Smooth muscle cell (in vitro differentiated cells): Measurements from ENCODE around the gene ZYX. TPM values are rescaled to one million over a fixed set of nuclear protein-coding genes. Genes with fewer than 3 reads are reported as not detected.
A peak's percentile ranks its signal among the peaks of the same experiment; 100 is the strongest.

Experiments
- DNase-seq: peaks from one replicate; lab custom pipeline; 2025; ENCODE audit not compliant: unreplicated experiment; lab: John Stamatoyannopoulos, UW
- H2AFZ ChIP-seq: fragments of 200-600 bp; sonication (generic); 2 replicates; pipeline ENCODE4 v1.6.0; 2016; ENCODE audit warnings: antibody characterized with exemption, low read depth, mild to moderate bottlenecking
- H3F3A ChIP-seq: fragments of 200-600 bp; sonication (generic); 2 replicates; pipeline ENCODE4 v1.6.0; 2017; ENCODE audit warnings: antibody characterized with exemption, low read depth
- H3K27ac ChIP-seq: fragments of 200-600 bp; sonication (generic); 2 replicates; pipeline ENCODE4 v1.5.1; 2016; ENCODE audit warnings: low read depth, mild to moderate bottlenecking
- H3K27me3 ChIP-seq: fragments of 200-600 bp; sonication (generic); 2 replicates; pipeline ENCODE4 v1.6.1; 2016; ENCODE audit warnings: low read depth, mild to moderate bottlenecking
- H3K36me3 ChIP-seq: fragments of 200-600 bp; sonication (generic); 2 replicates; pipeline ENCODE4 v1.5.1; 2016; ENCODE audit warnings: low read depth
- H3K4me1 ChIP-seq: fragments of 200-600 bp; sonication (generic); 2 replicates; pipeline ENCODE4 v1.5.1; 2016; ENCODE audit warnings: low read depth
- H3K4me2 ChIP-seq: fragments of 200-600 bp; sonication (generic); 2 replicates; pipeline ENCODE4 v1.6.0; 2016; ENCODE audit warnings: mild to moderate bottlenecking
- H3K4me3 ChIP-seq: fragments of 200-600 bp; sonication (generic); 2 replicates; pipeline ENCODE4 v1.5.1; 2016; ENCODE audit warnings: mild to moderate bottlenecking
- H3K79me2 ChIP-seq: fragments of 200-600 bp; sonication (generic); 2 replicates; pipeline ENCODE4 v1.6.0; 2016; ENCODE audit warnings: low read depth, mild to moderate bottlenecking
- H3K9ac ChIP-seq: fragments of 200-600 bp; sonication (generic); 2 replicates; pipeline ENCODE4 v1.6.0; 2016; ENCODE audit warnings: low read depth
- H3K9me3 ChIP-seq: fragments of 200-600 bp; sonication (generic); replicated peaks from 2 replicates; pipeline ENCODE4 v1.5.1; 2016; ENCODE audit warnings: low read depth
- H4K20me1 ChIP-seq: fragments of 200-600 bp; sonication (generic); 2 replicates; pipeline ENCODE4 v1.6.0; 2016; ENCODE audit warnings: low read depth
- WGBS: methylation state at CpG from one replicate; pipeline ENCODE4 v1.1.7; 2016; ENCODE audit warnings: low lambda C conversion rate; 5-methylcytosine and 5-hydroxymethylcytosine counted together
- polyA plus RNA-seq: library from polyadenylated mRNA; unstranded; fragments of >200 nt; fragmentation: Nextera tagmentation; extraction: Ambion mirVana; gene quantifications from 2 replicates; pipeline ENCODE4 v1.2.1, GENCODE V29; 2016
- total RNA-seq: library from RNA; depleted of rRNA; stranded (reverse); fragments of >200 nt; gene quantifications from 2 replicates; pipeline ENCODE4 v1.2.3, GENCODE V29; 2014
- TF ChIP-seq, protein P1 (sequence below): fragments of 200-600 bp; sonication (generic); IDR thresholded peaks from 2 replicates; pipeline ENCODE4 v1.5.1; 2017; ENCODE audit warnings: borderline replicate concordance, mild to moderate bottlenecking, antibody characterized with exemption; ENCODE audit not compliant: insufficient read depth, poor library complexity, severe bottlenecking

The ZYX gene
- total and polyA plus RNA-seq, 2 experiments from 2014 or later = 71.1 to 322 TPM

DNA sequence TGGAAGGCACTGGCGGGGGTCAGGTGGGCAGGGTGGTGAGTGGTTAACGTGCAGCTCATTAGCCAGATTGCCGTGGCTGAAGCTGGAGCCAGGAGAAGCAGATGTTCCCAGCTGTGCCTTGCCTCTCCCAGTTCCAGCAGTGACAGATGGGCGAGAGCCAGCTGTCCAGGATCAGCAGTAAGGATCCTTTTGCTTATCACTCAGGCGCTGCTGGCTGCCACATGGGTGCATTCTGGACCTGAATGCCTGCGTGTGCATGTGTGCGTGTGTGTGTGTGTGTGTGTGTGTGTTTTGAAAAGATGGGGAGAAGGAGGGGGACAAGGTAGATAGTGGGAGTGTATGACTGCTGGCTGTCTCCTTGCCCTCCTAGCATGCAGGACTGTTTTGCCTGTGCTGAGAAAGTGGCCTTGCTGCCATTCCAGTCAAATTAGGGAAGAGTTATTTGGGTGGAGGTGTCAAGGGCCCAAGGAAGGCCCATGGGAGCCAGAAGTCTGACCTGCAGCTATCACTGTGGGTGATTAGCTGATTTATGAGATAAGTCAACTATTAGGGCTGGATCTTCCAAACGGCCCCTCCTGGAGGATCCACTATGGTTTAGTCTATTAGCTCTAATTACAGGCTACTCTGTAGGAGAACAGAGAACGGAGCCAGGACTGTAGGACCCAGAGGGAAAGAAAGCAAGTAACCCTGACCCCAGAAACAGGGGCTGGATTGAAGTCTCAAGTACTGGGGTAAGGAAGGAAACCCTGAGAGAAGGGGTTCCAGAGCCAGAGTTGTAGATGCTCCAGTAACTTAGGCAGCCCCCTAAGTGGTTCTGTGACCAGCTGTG lies 24.2 kb downstream of the ZYX start:
- TF ChIP-seq, protein P1, sequence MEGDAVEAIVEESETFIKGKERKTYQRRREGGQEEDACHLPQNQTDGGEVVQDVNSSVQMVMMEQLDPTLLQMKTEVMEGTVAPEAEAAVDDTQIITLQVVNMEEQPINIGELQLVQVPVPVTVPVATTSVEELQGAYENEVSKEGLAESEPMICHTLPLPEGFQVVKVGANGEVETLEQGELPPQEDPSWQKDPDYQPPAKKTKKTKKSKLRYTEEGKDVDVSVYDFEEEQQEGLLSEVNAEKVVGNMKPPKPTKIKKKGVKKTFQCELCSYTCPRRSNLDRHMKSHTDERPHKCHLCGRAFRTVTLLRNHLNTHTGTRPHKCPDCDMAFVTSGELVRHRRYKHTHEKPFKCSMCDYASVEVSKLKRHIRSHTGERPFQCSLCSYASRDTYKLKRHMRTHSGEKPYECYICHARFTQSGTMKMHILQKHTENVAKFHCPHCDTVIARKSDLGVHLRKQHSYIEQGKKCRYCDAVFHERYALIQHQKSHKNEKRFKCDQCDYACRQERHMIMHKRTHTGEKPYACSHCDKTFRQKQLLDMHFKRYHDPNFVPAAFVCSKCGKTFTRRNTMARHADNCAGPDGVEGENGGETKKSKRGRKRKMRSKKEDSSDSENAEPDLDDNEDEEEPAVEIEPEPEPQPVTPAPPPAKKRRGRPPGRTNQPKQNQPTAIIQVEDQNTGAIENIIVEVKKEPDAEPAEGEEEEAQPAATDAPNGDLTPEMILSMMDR = no peak
- Histone ChIP-seq H4K20me1 (no peaks in the 10 kb centered on the region), H3K4me3 (no peak overlapping the region), H3K9ac (no peak overlapping the region), H2AFZ (no peak overlapping the region), H3K4me1 (peaks cover 14% of the 10 kb centered on the region), H3K27me3 (no peaks in the 10 kb centered on the region), H3K9me3 (no peaks in the 10 kb centered on the region), H3K4me2 (no peak overlapping the region), H3K79me2 (no peaks in the 10 kb centered on the region), H3F3A (peaks cover 3% of the 10 kb centered on the region), H3K36me3 (no peaks in the 10 kb centered on the region), H3K27ac (no peak overlapping the region)
- WGBS = 34% methylated on average over 9 of the region's 9 CpGs
- no peak for DNase-seq

- H3K4me2 ChIP-seq = no peak overlapping the region
- H3K4me1 ChIP-seq = peaks cover 20% of the 10 kb centered on the region
- 55% methylated on average over 3 of the region's 3 CpGs for WGBS
These were observed 24.8 kb downstream of the ZYX start for GRCh38 chr7:143406002-143406357.

DNA sequence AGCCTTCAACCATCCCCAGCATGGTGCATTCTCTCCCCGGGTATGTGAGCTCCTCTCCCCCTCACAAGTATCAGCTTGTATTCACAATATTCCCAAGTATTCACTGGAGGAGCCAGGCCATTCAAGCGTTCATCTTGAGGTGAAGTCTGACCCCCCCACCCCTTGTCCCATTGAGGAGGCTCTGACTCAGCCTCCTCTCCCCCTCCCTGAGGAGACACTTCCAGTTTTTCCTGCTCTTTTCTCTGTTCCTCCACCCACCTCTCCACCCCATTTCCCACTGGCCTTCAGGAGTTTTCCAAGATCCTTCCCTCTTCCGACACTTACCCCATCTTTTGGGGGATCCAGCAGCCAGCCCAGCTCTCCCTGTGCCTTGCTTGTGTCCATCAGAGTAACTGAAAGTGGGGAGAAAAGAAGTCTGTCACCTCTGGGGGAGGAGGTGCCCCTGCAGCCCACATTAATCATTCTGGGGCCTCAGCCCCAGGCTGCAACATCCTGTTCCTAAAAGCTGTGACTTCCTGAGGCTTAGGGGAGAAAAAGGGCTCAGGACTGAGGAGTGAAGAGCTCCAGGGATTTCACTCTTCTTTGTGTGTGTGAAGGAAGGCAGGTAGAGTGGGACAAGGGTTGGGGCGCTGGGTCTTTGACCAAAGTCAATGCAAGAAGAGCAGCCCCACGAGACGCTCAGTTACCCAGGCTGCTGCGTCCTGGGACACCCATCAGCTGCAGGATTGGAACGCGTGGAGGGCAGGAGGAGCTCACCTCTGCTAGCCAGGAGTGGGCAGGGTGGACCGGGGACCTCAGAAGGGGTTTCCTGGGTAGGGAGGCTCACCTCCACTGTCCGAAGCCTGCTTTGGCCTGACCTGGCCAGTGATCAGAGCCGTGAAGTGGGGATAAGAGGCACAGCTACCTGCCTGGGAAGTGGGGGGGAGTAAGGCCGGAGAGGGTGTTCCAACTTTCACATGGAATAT lies 26.4 kb downstream of the ZYX start:
- H3K4me2 ChIP-seq = peak overlapping the region; percentile 84
- no peak for DNase-seq
- H3K27me3 ChIP-seq = no peaks in the 10 kb centered on the region
- peaks cover 25% of the 10 kb centered on the region for H3K4me1 ChIP-seq
- peak overlapping the region; percentile 43 for H3K27ac ChIP-seq
- H3F3A ChIP-seq = peaks cover 3% of the 10 kb centered on the region
- TF ChIP-seq, protein P1 = no peak
- no peaks in the 10 kb centered on the region for H3K9me3 ChIP-seq
- peak overlapping the region; percentile 63 for H2AFZ ChIP-seq
- no peak overlapping the region for H3K9ac ChIP-seq
- no peaks in the 10 kb centered on the region for H3K36me3 ChIP-seq
- no peaks in the 10 kb centered on the region for H4K20me1 ChIP-seq
- 28% methylated on average over 13 of the region's 13 CpGs for WGBS
- peak overlapping the region; percentile 52 for H3K4me3 ChIP-seq
- H3K79me2 ChIP-seq = no peaks in the 10 kb centered on the region

More at GRCh38 chr7:143406002-143406357, 24.8 kb downstream of the ZYX start:
- H3K79me2 ChIP-seq = no peaks in the 10 kb centered on the region
- H3K4me3 ChIP-seq = no peak overlapping the region
- H3K27me3 ChIP-seq = no peaks in the 10 kb centered on the region
- no peak overlapping the region for H3K27ac ChIP-seq
- H3K9me3 ChIP-seq = no peaks in the 10 kb centered on the region
- H3K36me3 ChIP-seq = no peaks in the 10 kb centered on the region
- no peaks in the 10 kb centered on the region for H4K20me1 ChIP-seq
- H3K9ac ChIP-seq = no peak overlapping the region
- DNase-seq = no peak
- H3F3A ChIP-seq = peaks cover 3% of the 10 kb centered on the region
- H2AFZ ChIP-seq = no peak overlapping the region
- TF ChIP-seq, protein P1 = no peak
